ENCODE data around the gene EEF1AKMT1.

The EEF1AKMT1 gene

GRCh38 chr13:20701461-20701860 lies 72.3 kb downstream of the EEF1AKMT1 start:
- Histone ChIP-seq H3K27me3 (ENCODE audit: low read length) (no peaks in the 10 kb centered on the region), H3K9me3 (ENCODE audit: insufficient read depth, low read length) (no peaks in the 10 kb centered on the region), H2AFZ (ENCODE audit: low read depth, low read length, severe bottlenecking) (no peak overlapping the region), H3K36me3 (ENCODE audit: low read length) (no peaks in the 10 kb centered on the region), H3K27ac (ENCODE audit: low read depth, low read length) (no peak overlapping the region), H4K20me1 (ENCODE audit: low read depth, low read length) (no peaks in the 10 kb centered on the region), H3K9ac (ENCODE audit: low read length) (no peak overlapping the region), H3K4me3 (ENCODE audit: insufficient read depth, low read length, poor library complexity, severe bottlenecking) (no peak overlapping the region), H3K9me2 (replicated peaks; ENCODE audit: insufficient read depth, low read length) (no peaks in the 10 kb centered on the region), H3F3A (ENCODE audit: insufficient read depth) (no peaks in the 10 kb centered on the region), H3K79me2 (ENCODE audit: insufficient read depth, low read length) (no peaks in the 10 kb centered on the region), H3K4me2 (ENCODE audit: low read depth, low read length, poor library complexity, severe bottlenecking) (no peak overlapping the region)
- TF ChIP-seq EZH2phosphoT487 (conservative IDR thresholded peaks at IDR 0.05; ENCODE audit: low read length) (no peak), CTCF (IDR thresholded peaks at IDR 0.05; ENCODE audit: insufficient read depth, low read length, poor library complexity, severe bottlenecking) (no peak)

DNA sequence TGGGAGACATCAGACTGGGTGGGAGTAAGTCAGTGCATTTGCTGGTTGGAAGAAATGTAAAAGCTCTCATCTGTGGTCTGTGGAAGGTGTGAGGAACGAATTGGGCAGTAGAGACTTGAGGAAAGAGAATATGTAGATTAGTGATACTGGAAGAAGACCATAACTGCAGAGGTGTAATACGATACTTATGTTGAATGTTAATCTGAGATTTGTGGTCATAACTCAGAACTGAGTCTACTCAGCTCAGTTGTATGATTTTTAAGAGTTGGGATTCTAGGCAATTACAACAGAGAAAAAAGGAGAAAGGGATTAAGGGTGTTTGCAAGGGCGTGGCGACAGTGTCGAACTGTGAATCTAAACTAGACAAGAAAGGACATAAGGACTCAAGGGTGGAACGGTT lies 73.5 kb downstream of the EEF1AKMT1 start:
- TF ChIP-seq EZH2phosphoT487 (conservative IDR thresholded peaks at IDR 0.05; ENCODE audit: low read length) (no peak), CTCF (IDR thresholded peaks at IDR 0.05; ENCODE audit: insufficient read depth, low read length, poor library complexity, severe bottlenecking) (no peak)
- Histone ChIP-seq H4K20me1 (ENCODE audit: low read depth, low read length) (no peaks in the 10 kb centered on the region), H3K27me3 (ENCODE audit: low read length) (no peaks in the 10 kb centered on the region), H3K4me3 (ENCODE audit: insufficient read depth, low read length, poor library complexity, severe bottlenecking) (no peak overlapping the region), H3K36me3 (ENCODE audit: low read length) (no peaks in the 10 kb centered on the region), H3K9me2 (replicated peaks; ENCODE audit: insufficient read depth, low read length) (no peaks in the 10 kb centered on the region), H3F3A (ENCODE audit: insufficient read depth) (no peaks in the 10 kb centered on the region), H3K79me2 (ENCODE audit: insufficient read depth, low read length) (no peaks in the 10 kb centered on the region), H3K9me3 (ENCODE audit: insufficient read depth, low read length) (no peaks in the 10 kb centered on the region), H2AFZ (ENCODE audit: low read depth, low read length, severe bottlenecking) (no peak overlapping the region), H3K27ac (ENCODE audit: low read depth, low read length) (no peak overlapping the region), H3K4me2 (ENCODE audit: low read depth, low read length, poor library complexity, severe bottlenecking) (no peak overlapping the region), H3K9ac (ENCODE audit: low read length) (no peak overlapping the region)

DNA sequence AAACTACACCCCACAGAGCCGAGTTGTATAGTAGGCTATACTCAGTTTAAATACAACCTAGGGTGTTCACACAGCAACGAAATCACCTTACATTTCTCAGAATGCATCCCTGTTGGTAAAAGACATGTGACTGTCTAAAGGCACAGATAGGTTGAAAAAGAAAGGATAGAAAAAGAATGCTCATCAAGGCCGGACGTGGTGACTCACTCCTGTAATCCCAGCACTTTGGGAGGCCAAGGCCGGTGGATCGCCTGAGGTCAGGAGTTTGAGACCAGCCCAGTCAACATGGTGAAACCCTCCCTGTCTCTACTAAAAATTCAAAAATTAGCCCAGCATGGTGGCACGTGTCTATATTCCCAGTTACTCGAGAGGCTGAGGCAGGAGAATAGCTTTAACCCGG lies 74.0 kb downstream of the EEF1AKMT1 start:
- Histone ChIP-seq H2AFZ (ENCODE audit: low read depth, low read length, severe bottlenecking) (no peak overlapping the region), H4K20me1 (ENCODE audit: low read depth, low read length) (no peaks in the 10 kb centered on the region), H3K79me2 (ENCODE audit: insufficient read depth, low read length) (no peaks in the 10 kb centered on the region), H3K27ac (ENCODE audit: low read depth, low read length) (no peak overlapping the region), H3F3A (ENCODE audit: insufficient read depth) (no peaks in the 10 kb centered on the region), H3K36me3 (ENCODE audit: low read length) (no peaks in the 10 kb centered on the region), H3K27me3 (ENCODE audit: low read length) (no peaks in the 10 kb centered on the region), H3K9me3 (ENCODE audit: insufficient read depth, low read length) (no peaks in the 10 kb centered on the region), H3K4me2 (ENCODE audit: low read depth, low read length, poor library complexity, severe bottlenecking) (no peak overlapping the region), H3K9me2 (replicated peaks; ENCODE audit: insufficient read depth, low read length) (no peaks in the 10 kb centered on the region), H3K9ac (ENCODE audit: low read length) (no peak overlapping the region), H3K4me3 (ENCODE audit: insufficient read depth, low read length, poor library complexity, severe bottlenecking) (no peak overlapping the region)
- no peak for TF ChIP-seq CTCF (IDR thresholded peaks at IDR 0.05; ENCODE audit: insufficient read depth, low read length, poor library complexity, severe bottlenecking)
- TF ChIP-seq EZH2phosphoT487 (conservative IDR thresholded peaks at IDR 0.05; ENCODE audit: low read length), result no peak

DNA sequence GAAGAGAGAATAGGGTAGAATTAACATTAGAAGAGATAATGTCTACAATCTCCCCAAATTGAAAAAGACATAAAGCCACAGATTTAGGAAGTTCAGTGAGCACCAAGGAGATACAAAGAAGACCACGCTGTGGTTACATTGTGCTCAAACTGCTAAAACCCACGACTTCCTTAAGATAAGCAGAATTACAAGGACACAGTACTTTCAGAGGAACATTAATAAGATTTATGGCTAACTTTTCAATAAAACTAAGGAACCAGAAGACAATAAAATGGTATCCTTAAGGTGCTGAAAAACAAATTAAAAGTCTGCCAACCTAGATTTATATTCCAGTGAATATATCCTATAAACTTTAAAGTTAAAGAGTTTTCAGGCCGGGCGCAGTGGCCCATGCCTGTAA lies 77.7 kb downstream of the EEF1AKMT1 start:
- no peak overlapping the region for H3K4me2 ChIP-seq (ENCODE audit: low read depth, low read length, poor library complexity, severe bottlenecking)
- no peaks in the 10 kb centered on the region for H3K79me2 ChIP-seq (ENCODE audit: insufficient read depth, low read length)
- no peaks in the 10 kb centered on the region for H3F3A ChIP-seq (ENCODE audit: insufficient read depth)
- no peak overlapping the region for H3K4me3 ChIP-seq (ENCODE audit: insufficient read depth, low read length, poor library complexity, severe bottlenecking)
- no peak overlapping the region for H3K27ac ChIP-seq (ENCODE audit: low read depth, low read length)
- TF ChIP-seq CTCF (IDR thresholded peaks at IDR 0.05; ENCODE audit: insufficient read depth, low read length, poor library complexity, severe bottlenecking) (no peak), EZH2phosphoT487 (conservative IDR thresholded peaks at IDR 0.05; ENCODE audit: low read length) (no peak)
- H3K36me3 ChIP-seq (ENCODE audit: low read length), result no peaks in the 10 kb centered on the region
- H3K9me3 ChIP-seq (ENCODE audit: insufficient read depth, low read length), result no peaks in the 10 kb centered on the region
- no peaks in the 10 kb centered on the region for H3K27me3 ChIP-seq (ENCODE audit: low read length)
- H3K9ac ChIP-seq (ENCODE audit: low read length), result no peak overlapping the region
- no peaks in the 10 kb centered on the region for H4K20me1 ChIP-seq (ENCODE audit: low read depth, low read length)
- no peak overlapping the region for H2AFZ ChIP-seq (ENCODE audit: low read depth, low read length, severe bottlenecking)
- no peaks in the 10 kb centered on the region for H3K9me2 ChIP-seq (replicated peaks; ENCODE audit: insufficient read depth, low read length)

All from SU-DHL-6 (cell line).